Measurements from ENCODE around the gene ANXA6. TPM values are rescaled to one million over a fixed set of nuclear protein-coding genes. Genes with fewer than 3 reads are reported as not detected.

ANXA6 gene
- total RNA-seq, 4 donors from 2014 or later = 91.6 to 164 (median 142) TPM

DNA sequence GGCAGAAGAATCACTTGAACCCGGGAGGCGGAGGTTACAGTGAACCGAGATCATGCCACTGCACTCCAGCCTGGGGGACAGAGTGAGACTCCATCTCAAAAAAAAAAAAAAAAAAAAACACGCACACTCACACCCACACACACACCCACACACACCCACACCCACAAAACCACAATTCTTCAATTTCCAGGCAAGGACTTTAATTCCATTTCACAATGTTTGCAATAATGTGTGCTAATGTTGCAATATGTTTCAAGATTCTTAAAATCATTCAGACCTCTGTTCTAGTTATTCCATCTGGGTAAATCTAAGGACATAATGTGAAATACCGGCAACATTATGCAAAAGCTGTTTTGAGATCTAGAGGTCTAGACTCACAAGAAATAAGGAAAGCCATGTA, 38.0 kb upstream of the ANXA6 start:
- intact Hi-C loops (cut with DNase I; ENCODE audit: low total_unique reads) (no loop called here), in situ Hi-C loops (cut with MboI; ENCODE audit: low sequenced_read_pairs in 4 of 4) (no loop called here)
- no peaks in the 10 kb centered on the region for H3K27me3 ChIP-seq
- H3K36me3 ChIP-seq = peaks cover 0 to 35% of the 10 kb centered on the region in 2 donors
- DNase-seq (no peak), ATAC-seq (peak; percentile 51 to 61)
- no peaks in the 10 kb centered on the region for H3K9me3 ChIP-seq
- H3K4me1 ChIP-seq = peaks cover 11% of the 10 kb centered on the region in 2 donors
- peak overlapping the region; percentile 46 to 72 (median 64) for H3K27ac ChIP-seq
- no peak for TF ChIP-seq POLR2A (IDR thresholded peaks at IDR 0.05)
- TF ChIP-seq, protein P1, sequence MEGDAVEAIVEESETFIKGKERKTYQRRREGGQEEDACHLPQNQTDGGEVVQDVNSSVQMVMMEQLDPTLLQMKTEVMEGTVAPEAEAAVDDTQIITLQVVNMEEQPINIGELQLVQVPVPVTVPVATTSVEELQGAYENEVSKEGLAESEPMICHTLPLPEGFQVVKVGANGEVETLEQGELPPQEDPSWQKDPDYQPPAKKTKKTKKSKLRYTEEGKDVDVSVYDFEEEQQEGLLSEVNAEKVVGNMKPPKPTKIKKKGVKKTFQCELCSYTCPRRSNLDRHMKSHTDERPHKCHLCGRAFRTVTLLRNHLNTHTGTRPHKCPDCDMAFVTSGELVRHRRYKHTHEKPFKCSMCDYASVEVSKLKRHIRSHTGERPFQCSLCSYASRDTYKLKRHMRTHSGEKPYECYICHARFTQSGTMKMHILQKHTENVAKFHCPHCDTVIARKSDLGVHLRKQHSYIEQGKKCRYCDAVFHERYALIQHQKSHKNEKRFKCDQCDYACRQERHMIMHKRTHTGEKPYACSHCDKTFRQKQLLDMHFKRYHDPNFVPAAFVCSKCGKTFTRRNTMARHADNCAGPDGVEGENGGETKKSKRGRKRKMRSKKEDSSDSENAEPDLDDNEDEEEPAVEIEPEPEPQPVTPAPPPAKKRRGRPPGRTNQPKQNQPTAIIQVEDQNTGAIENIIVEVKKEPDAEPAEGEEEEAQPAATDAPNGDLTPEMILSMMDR (IDR thresholded peaks at IDR 0.05 in 4 of 5, conservative IDR thresholded peaks at IDR 0.05 in 1 of 5) = no peak
- no peak overlapping the region for H3K4me3 ChIP-seq

DNA sequence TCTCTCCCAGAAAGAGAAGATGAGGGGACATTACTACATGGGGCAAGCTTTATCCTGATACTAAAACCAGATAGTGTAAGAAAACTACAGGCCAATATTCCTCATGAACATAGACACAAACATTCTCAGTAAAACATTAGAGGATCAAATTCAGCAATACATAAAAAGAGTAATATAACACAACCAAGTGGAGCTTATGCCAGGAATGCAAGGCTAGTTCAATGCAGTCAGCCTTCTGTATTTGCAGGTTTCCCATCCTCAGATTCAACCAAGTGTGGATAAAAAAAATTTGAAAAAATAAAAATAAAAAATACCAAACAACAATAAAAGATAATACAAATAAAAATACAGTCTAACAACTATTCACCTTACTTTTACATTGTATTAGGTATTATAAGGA, 35.0 kb upstream of the ANXA6 start:
- no peak for TF ChIP-seq POLR2A (IDR thresholded peaks at IDR 0.05)
- TF ChIP-seq, protein P1 (IDR thresholded peaks at IDR 0.05 in 4 of 5, conservative IDR thresholded peaks at IDR 0.05 in 1 of 5) = no peak
- no peaks in the 10 kb centered on the region for H3K27me3 ChIP-seq
- H3K9me3 ChIP-seq = no peaks in the 10 kb centered on the region
- in situ Hi-C loops (cut with MboI; ENCODE audit: low sequenced_read_pairs in 4 of 4) (no loop called here), intact Hi-C loops (cut with DNase I; ENCODE audit: low total_unique reads) (no loop called here)
- no peak overlapping the region for H3K27ac ChIP-seq
- peaks cover 11% of the 10 kb centered on the region in 2 donors for H3K4me1 ChIP-seq
- DNase-seq = no peak
- H3K4me3 ChIP-seq = no peak overlapping the region
- no peak for ATAC-seq
- H3K36me3 ChIP-seq = peaks cover 0 to 19% of the 10 kb centered on the region in 2 donors

DNA sequence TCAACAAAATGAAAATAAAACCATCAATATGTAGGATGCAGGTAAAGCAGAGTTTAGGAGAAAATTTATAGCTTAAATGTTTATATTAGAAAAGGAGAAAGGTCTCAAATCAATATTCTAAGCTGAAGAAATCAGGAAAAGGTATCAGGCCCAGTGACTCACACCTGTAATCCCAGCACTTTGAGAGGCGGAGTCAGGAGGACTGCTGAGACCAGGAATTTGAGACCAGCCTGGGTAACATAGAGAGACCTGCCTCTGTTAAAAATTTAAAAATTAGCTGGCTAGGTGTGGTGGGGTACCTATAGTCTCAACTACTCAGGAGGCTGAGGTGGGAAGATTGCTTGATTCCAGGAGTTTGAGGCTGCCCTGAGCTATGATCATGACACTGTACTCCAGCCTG, 34.1 kb upstream of the ANXA6 start:
- TF ChIP-seq, protein P1 (IDR thresholded peaks at IDR 0.05 in 4 of 5, conservative IDR thresholded peaks at IDR 0.05 in 1 of 5) = no peak
- no peak for TF ChIP-seq POLR2A (IDR thresholded peaks at IDR 0.05)
- DNase-seq = peak in 1 of 2 donors; percentile 11
- H3K27me3 ChIP-seq = no peaks in the 10 kb centered on the region
- no peak overlapping the region for H3K4me3 ChIP-seq
- H3K9me3 ChIP-seq = no peaks in the 10 kb centered on the region
- H3K36me3 ChIP-seq = peaks cover 0 to 26% of the 10 kb centered on the region in 2 donors
- peak overlapping the region in 2 of 4 donors; percentile 7 to 48 for H3K27ac ChIP-seq
- intact Hi-C loops (cut with DNase I; ENCODE audit: low total_unique reads) = no loop called here
- peaks cover 4 to 6% of the 10 kb centered on the region in 2 donors for H3K4me1 ChIP-seq
- peak in 1 of 2 donors; percentile 12 for ATAC-seq
- in situ Hi-C loops (cut with MboI; ENCODE audit: low sequenced_read_pairs in 4 of 4) = no loop called here

DNA sequence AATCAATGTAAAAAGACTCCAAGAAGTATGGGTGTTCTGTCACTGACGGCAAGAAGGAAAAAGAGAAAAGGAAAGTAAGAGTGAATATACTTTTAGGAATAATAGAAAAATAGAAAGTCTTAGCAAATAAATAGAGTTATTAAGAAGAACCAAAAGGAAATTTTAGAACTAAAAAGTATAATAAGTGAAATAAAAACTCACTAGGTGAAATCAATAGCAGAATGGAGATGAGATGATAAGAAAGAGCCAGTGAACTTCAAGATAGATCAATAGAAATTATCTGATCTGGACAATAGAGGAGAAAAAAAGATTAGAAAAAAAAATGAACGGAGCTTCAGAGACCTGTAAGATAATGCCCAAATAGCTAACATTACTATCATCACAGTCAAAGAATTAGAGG, 31.6 kb upstream of the ANXA6 start:
- no peak for ATAC-seq
- peaks cover 0 to 47% of the 10 kb centered on the region in 2 donors for H3K36me3 ChIP-seq
- H3K4me1 ChIP-seq = peaks cover 0 to 4% of the 10 kb centered on the region in 2 donors

More for the DNA sequence above, 31.6 kb upstream of the ANXA6 start:
- in situ Hi-C loops (cut with MboI; ENCODE audit: low sequenced_read_pairs in 4 of 4) = no loop called here
- intact Hi-C loops (cut with DNase I; ENCODE audit: low total_unique reads) = no loop called here
- no peak for DNase-seq
- Histone ChIP-seq H3K9me3 (no peaks in the 10 kb centered on the region), H3K27me3 (no peaks in the 10 kb centered on the region), H3K27ac (no peak overlapping the region), H3K4me3 (no peak overlapping the region)
- TF ChIP-seq POLR2A (IDR thresholded peaks at IDR 0.05) = no peak
- TF ChIP-seq, protein P1 (IDR thresholded peaks at IDR 0.05 in 4 of 5, conservative IDR thresholded peaks at IDR 0.05 in 1 of 5) = no peak

All from gastrocnemius medialis (tissue), 4 donors.